Spleen (tissue), 11 donors: ENCODE measurements around the gene AJM1. TPM values are rescaled to one million over a fixed set of nuclear protein-coding genes. Genes with fewer than 3 reads are reported as not detected.
"Not testable (repeated sequence)": the region's sequence is repeated elsewhere in the genome, so short reads cannot be mapped to it uniquely, and the experiment has no call there.

Experiments used
- DNase-seq: peaks from one replicate; pipeline ENCODE4 v3.0.0-alpha.2; 2020
- H3K27ac ChIP-seq, 8 donors: fragments of 200-600 bp; sonication (generic) in 7 of 8; 1 replicate in 4 of 8; 2 replicates in 4 of 8; pipeline versions ENCODE4 v1.5.0 to v1.8.0; 2016 to 2021; ENCODE audit warnings: inconsistent platforms in 4 of 8, mild to moderate bottlenecking in 4 of 8, moderate library complexity in 1 of 8
- H3K27me3 ChIP-seq, 7 donors: fragments of 200-600 bp; sonication (generic) in 6 of 7; replicated peaks in 1 of 7; 1 replicate in 4 of 7; 2 replicates in 3 of 7; pipeline versions ENCODE4 v1.5.0 to v1.8.0; 2016 to 2021; ENCODE audit warnings: inconsistent platforms in 3 of 7, mild to moderate bottlenecking in 1 of 7
- H3K36me3 ChIP-seq, 6 donors: fragments of 200-600 bp; sonication (generic) in 5 of 6; 1 replicate in 4 of 6; 2 replicates in 2 of 6; pipeline versions ENCODE4 v1.5.0 to v1.8.0; 2016 to 2021; ENCODE audit warnings: inconsistent platforms in 2 of 6
- H3K4me1 ChIP-seq, 6 donors: fragments of 200-600 bp; sonication (generic) in 5 of 6; 1 replicate in 3 of 6; 2 replicates in 3 of 6; pipeline versions ENCODE4 v1.5.0 to v1.8.0; 2016 to 2021; ENCODE audit warnings: inconsistent platforms in 3 of 6
- H3K4me3 ChIP-seq, 8 donors: fragments of 200-600 bp; sonication (generic) in 7 of 8; 1 replicate in 4 of 8; 2 replicates in 4 of 8; pipeline versions ENCODE4 v1.5.0 to v1.8.0; 2016 to 2021; ENCODE audit warnings: inconsistent platforms in 4 of 8, mild to moderate bottlenecking in 4 of 8, moderate library complexity in 2 of 8
- H3K9me3 ChIP-seq, 8 donors: fragments of 200-600 bp; sonication (generic) in 7 of 8; 1 replicate in 4 of 8; 2 replicates in 4 of 8; pipeline versions ENCODE4 v1.5.0 to v1.8.0; 2016 to 2021; ENCODE audit warnings: inconsistent platforms in 4 of 8
- CTCF ChIP-seq, 11 experiments: fragments of 200-600 bp in 7 of 11; fragments of 450-650 bp in 4 of 11; sonication (generic) in 4 of 11; IDR thresholded peaks in 8 of 11; conservative IDR thresholded peaks in 3 of 11; 1 replicate in 7 of 11; 2 replicates in 4 of 11; pipeline versions ENCODE4 v1.4.0 to v1.8.0; 2016 to 2021; ENCODE audit warnings: antibody characterized with exemption in 11 of 11, inconsistent platforms in 4 of 11, mild to moderate bottlenecking in 1 of 11
- POLR2A ChIP-seq, 3 donors: fragments of 450-650 bp; IDR thresholded peaks; one replicate each; pipeline ENCODE4 v1.5.1; 2017; ENCODE audit warnings: antibody characterized with exemption in 3 of 3, mild to moderate bottlenecking in 1 of 3
- POLR2AphosphoS5 ChIP-seq, 3 donors: sonication (generic); formaldehyde crosslinking; IDR thresholded peaks; one replicate each; pipeline ENCODE4 v1.5.1; 2017; ENCODE audit warnings: antibody characterized with exemption in 3 of 3
- WGBS, 5 donors: extraction: QIAGEN DNeasy Blood & Tissue Kit in 3 of 5; methylation state at CpG; one replicate each; pipeline versions ENCODE4 v1.1.5 to v1.1.7; 2013 to 2018; 5-methylcytosine and 5-hydroxymethylcytosine counted together
- intact Hi-C: fragments of 100-400 bp; cut with DNase I; formaldehyde crosslinking; loops from one replicate; pipeline ENCODE4 v1.15.0; 2023; ENCODE audit warnings: low total_unique reads
- polyA plus RNA-seq, 3 donors: library from polyadenylated mRNA; stranded (reverse); fragments of 200-250 nt; gene quantifications; one replicate each; pipeline ENCODE4 v1.2.1, GENCODE V29; 2013
- total RNA-seq, 7 donors: library from RNA; depleted of rRNA in 3 of 7; stranded (reverse); fragments of >200 nt in 3 of 7; fragmentation: NEBNext Ultra II Directional in 4 of 7; extraction: Animal tissue kit (Norgen Biotek cat#: 25700) in 4 of 7; gene quantifications; one replicate each; pipeline versions ENCODE4 v1.1.0 to v1.2.1, GENCODE V29; 2016 to 2021
- donor health status: healthy with polysubstance abuse.
- donor health status: DM: no; HTN: no; CAD: no; lungs with moderate emphysema.
- donor health status: DM: no; HTN: no; CAD: no.
- donor health status: Bipolar disorder and iron deficiency.
- donor health status: healthy.
- donor health status: DM: no; HTN: no; CAD: no.
- donor health status: DM: yes; HTN: yes; CAD: no.

Gene AJM1
- total and polyA plus RNA-seq, 10 donors: 0.91 to 13.1 (median 4.9) TPM

GRCh38 chr9:136799854-136800657 lies 42.2 kb upstream of the AJM1 start:
- intact Hi-C loops: no loop called here
- H3K9me3 ChIP-seq: no peaks in the 10 kb centered on the region
- peaks cover 0 to 69% (median 41%) of the 10 kb centered on the region in 7 donors for H3K27me3 ChIP-seq
- H3K36me3 ChIP-seq: peaks cover 0 to 14% (median 0%) of the 10 kb centered on the region in 6 donors
- 0 to 3% (median 1%) methylated on average over 24 to 63 of the region's 63 CpGs for WGBS, 5 donors
- TF ChIP-seq POLR2AphosphoS5 (IDR thresholded peaks at IDR 0.05) (peak; percentile 68 to 74 (median 69)), CTCF (IDR thresholded peaks at IDR 0.05 in 8 of 11, conservative IDR thresholded peaks at IDR 0.05 in 3 of 11) (peak in 2 of 11 experiments; percentile 16 to 17), POLR2A (IDR thresholded peaks at IDR 0.05) (no peak)
- peak overlapping the region in 2 of 8 donors; percentile 37 to 54 for H3K27ac ChIP-seq
- peaks cover 16 to 53% (median 29%) of the 10 kb centered on the region in 6 donors for H3K4me1 ChIP-seq
- peak overlapping the region; percentile 1 to 75 (median 50) for H3K4me3 ChIP-seq
- DNase-seq: peak; percentile 95

- DNase-seq: no peak
- intact Hi-C loops: no loop called here
- H3K27ac ChIP-seq: no peak overlapping the region
- TF ChIP-seq CTCF (IDR thresholded peaks at IDR 0.05 in 8 of 11, conservative IDR thresholded peaks at IDR 0.05 in 3 of 11): no peak
- TF ChIP-seq POLR2AphosphoS5 (IDR thresholded peaks at IDR 0.05): no peak
- no peak for TF ChIP-seq POLR2A (IDR thresholded peaks at IDR 0.05)
- peaks cover 0 to 23% (median 0%) of the 10 kb centered on the region in 6 donors for H3K36me3 ChIP-seq
- H3K4me1 ChIP-seq: peaks cover 26 to 57% (median 41%) of the 10 kb centered on the region in 6 donors
- WGBS, 5 donors: 75 to 87% (median 80%) methylated on average over 5 to 6 of the region's 6 CpGs
- H3K4me3 ChIP-seq: no peak overlapping the region
- H3K27me3 ChIP-seq: peaks cover 0 to 54% (median 41%) of the 10 kb centered on the region in 7 donors
- H3K9me3 ChIP-seq: no peaks in the 10 kb centered on the region
Measured at GRCh38 chr9:136802321-136802720, 40.0 kb upstream of the AJM1 start.

GRCh38 chr9:136803009-136803550 lies 39.2 kb upstream of the AJM1 start:
- DNase-seq, H3K9me3 ChIP-seq, intact Hi-C loops, H3K4me3 ChIP-seq, H3K27ac ChIP-seq: not testable (repeated sequence)
- H3K4me1 ChIP-seq: peaks cover 26 to 58% (median 42%) of the 10 kb centered on the region in 6 donors
- peaks cover 0 to 23% (median 0%) of the 10 kb centered on the region in 6 donors for H3K36me3 ChIP-seq
- WGBS, 5 donors: 92 to 100% (median 94%) methylated on average over 1 to 8 of the region's 9 CpGs
- H3K27me3 ChIP-seq: peaks cover 0 to 47% (median 41%) of the 10 kb centered on the region in 7 donors

GRCh38 chr9:136803551-136804508 lies 38.4 kb upstream of the AJM1 start:
- H3K27ac ChIP-seq: no peak overlapping the region
- peaks cover 0 to 39% (median 35%) of the 10 kb centered on the region in 7 donors for H3K27me3 ChIP-seq
- TF ChIP-seq POLR2AphosphoS5 (IDR thresholded peaks at IDR 0.05) (no peak), POLR2A (IDR thresholded peaks at IDR 0.05) (no peak), CTCF (IDR thresholded peaks at IDR 0.05 in 8 of 11, conservative IDR thresholded peaks at IDR 0.05 in 3 of 11) (no peak)
- H3K4me3 ChIP-seq: no peak overlapping the region
- H3K9me3 ChIP-seq: no peaks in the 10 kb centered on the region
- no peak for DNase-seq
- intact Hi-C loops: no loop called here
- peaks cover 0 to 23% (median 0%) of the 10 kb centered on the region in 6 donors for H3K36me3 ChIP-seq
- peaks cover 29 to 61% (median 46%) of the 10 kb centered on the region in 6 donors for H3K4me1 ChIP-seq
- 86 to 95% (median 90%) methylated on average over 21 to 22 of the region's 22 CpGs for WGBS, 5 donors
